Breast epithelium (tissue), 4 donors: ENCODE data around the gene HMCN1. TPM values are rescaled to one million over a fixed set of nuclear protein-coding genes. Genes with fewer than 3 reads are reported as not detected.

Source experiments
- DNase-seq, 2 donors: peaks; one replicate each; pipeline ENCODE4 v3.0.0-alpha.2; 2019; ENCODE audit warnings: low spot score in 2 of 2
- H3K27ac ChIP-seq, 2 donors: fragments of 200-600 bp; sonication (generic) in 1 of 2; one replicate each; pipeline ENCODE4 v1.5.1; 2016 to 2019; ENCODE audit warnings: mild to moderate bottlenecking in 1 of 2
- H3K27me3 ChIP-seq, 2 donors: fragments of 200-600 bp; sonication (generic) in 1 of 2; one replicate each; pipeline versions ENCODE4 v1.5.1 to v1.6.0; 2017 to 2019; ENCODE audit warnings: control low read depth in 1 of 2, mild to moderate bottlenecking in 1 of 2
- H3K36me3 ChIP-seq: fragments of 200-600 bp; one replicate; pipeline ENCODE4 v1.5.1; 2019
- H3K4me1 ChIP-seq, 2 donors: fragments of 200-600 bp; sonication (generic); one replicate each; pipeline ENCODE4 v1.5.1; 2016 to 2019; ENCODE audit warnings: control low read depth in 1 of 2
- H3K4me3 ChIP-seq, 3 donors: fragments of 200-600 bp; sonication (generic); 1 replicate in 2 of 3; 2 replicates in 1 of 3; pipeline ENCODE4 v1.5.1; 2016 to 2019; ENCODE audit warnings: mild to moderate bottlenecking in 3 of 3, moderate library complexity in 2 of 3
- H3K9me3 ChIP-seq, 2 donors: fragments of 200-600 bp; sonication (generic) in 1 of 2; one replicate each; pipeline ENCODE4 v1.5.1; 2016 to 2019; ENCODE audit warnings: control low read depth in 1 of 2
- CTCF ChIP-seq, 3 donors: fragments of 450-650 bp; IDR thresholded peaks; one replicate each; pipeline ENCODE4 v1.5.1; 2016 to 2017; ENCODE audit warnings: antibody characterized with exemption in 3 of 3, mild to moderate bottlenecking in 3 of 3, moderate library complexity in 3 of 3
- POLR2A ChIP-seq: fragments of 450-650 bp; IDR thresholded peaks from one replicate; pipeline ENCODE4 v1.6.1; 2016; ENCODE audit warnings: antibody characterized with exemption, mild to moderate bottlenecking, moderate library complexity
- POLR2AphosphoS5 ChIP-seq, 3 donors: sonication (generic); formaldehyde crosslinking; IDR thresholded peaks; one replicate each; pipeline ENCODE4 v1.6.1; 2017; ENCODE audit warnings: antibody characterized with exemption in 3 of 3
- intact Hi-C: fragments of 100-400 bp; cut with DNase I; formaldehyde crosslinking; loops from one replicate; pipeline ENCODE4 v1.15.1; 2023; ENCODE audit warnings: low total_unique reads
- total RNA-seq, 3 donors: library from RNA; depleted of rRNA; stranded (reverse); fragments of >200 nt; gene quantifications; one replicate each; pipeline ENCODE4 v1.1.0, GENCODE V29; 2016

Gene HMCN1
- total RNA-seq = 10 to 100 TPM in 2 of 3 donors, 1 to 10 TPM in 1; 7.8 to 18.4 (median 11.9) TPM

- Histone ChIP-seq H3K9me3 (peaks cover 0 to 18% of the 10 kb centered on the region in 2 donors), H3K27ac (peak within 1 kb of the TSS; percentile 79 to 91), H3K36me3 (no peaks in the 10 kb centered on the region), H3K4me3 (peak within 1 kb of the TSS; percentile 52 to 75 (median 63)), H3K4me1 (no peaks in the 10 kb centered on the region), H3K27me3 (peaks cover 0 to 11% of the 10 kb centered on the region in 2 donors)
- intact Hi-C loops = no loop called here
- DNase-seq = peak; percentile 59 to 63
- TF ChIP-seq POLR2AphosphoS5 (IDR thresholded peaks at IDR 0.05) = peak in 2 of 3 donors; percentile 26 to 44
- no peak for TF ChIP-seq CTCF (IDR thresholded peaks at IDR 0.05)
Observed at GRCh38 chr1:185733818-185734735, at the start of gene HMCN1. Gene HMCN1 (plus strand): TSS chr1:185734391. CDS start chr1:185734780, 389 bp downstream.

GRCh38 chr1:185686821-185687778 lies 47.1 kb upstream of the HMCN1 start:
- Histone ChIP-seq H3K27me3 (no peaks in the 10 kb centered on the region), H3K4me1 (no peaks in the 10 kb centered on the region), H3K9me3 (no peaks in the 10 kb centered on the region), H3K27ac (no peak overlapping the region), H3K4me3 (no peak overlapping the region), H3K36me3 (no peaks in the 10 kb centered on the region)
- DNase-seq = no peak
- intact Hi-C loops = no loop called here
- TF ChIP-seq POLR2A (no peak), POLR2AphosphoS5 (IDR thresholded peaks at IDR 0.05) (no peak), CTCF (IDR thresholded peaks at IDR 0.05) (no peak)

- H3K27me3 ChIP-seq = no peaks in the 10 kb centered on the region
- no peak for TF ChIP-seq CTCF (IDR thresholded peaks at IDR 0.05)
- H3K36me3 ChIP-seq = no peaks in the 10 kb centered on the region
- intact Hi-C loops = no loop called here
- H3K4me3 ChIP-seq = no peak overlapping the region
- no peak for DNase-seq
- no peak overlapping the region for H3K27ac ChIP-seq
- no peaks in the 10 kb centered on the region for H3K4me1 ChIP-seq
- no peaks in the 10 kb centered on the region for H3K9me3 ChIP-seq
Observed at GRCh38 chr1:185690527-185690926, 43.7 kb upstream of the HMCN1 start.

- Histone ChIP-seq H3K9me3 (no peaks in the 10 kb centered on the region), H3K4me3 (no peak overlapping the region), H3K27ac (no peak overlapping the region), H3K4me1 (no peaks in the 10 kb centered on the region), H3K36me3 (no peaks in the 10 kb centered on the region), H3K27me3 (no peaks in the 10 kb centered on the region)
- no peak for TF ChIP-seq CTCF (IDR thresholded peaks at IDR 0.05)
- TF ChIP-seq POLR2AphosphoS5 (IDR thresholded peaks at IDR 0.05) = no peak
- no peak for TF ChIP-seq POLR2A
- DNase-seq = no peak
- intact Hi-C loops = no loop called here
Observed at GRCh38 chr1:185693654-185694053, 40.5 kb upstream of the HMCN1 start.
